HepG2 (cell line): ENCODE results near the gene ITGB1. TPM values are rescaled to one million over a fixed set of nuclear protein-coding genes. Genes with fewer than 3 reads are reported as not detected.

ENCODE experiments used
- ATF1 ChIP-seq: IDR thresholded peaks from 2 replicates; pipeline ENCODE4 v1.6.1; 2016; ENCODE audit warnings: mild to moderate bottlenecking, control low read depth
- BCLAF1 ChIP-seq: fragments of 450-650 bp; IDR thresholded peaks from 2 replicates; pipeline ENCODE4 v1.6.1; 2017; ENCODE audit warnings: mild to moderate bottlenecking
- CBX5 ChIP-seq: sonication (generic); formaldehyde crosslinking; IDR thresholded peaks from 2 replicates; pipeline ENCODE4 v1.4.0; 2020; ENCODE audit warnings: missing genetic modification reagents, borderline replicate concordance
- EED ChIP-seq: sonication (generic); formaldehyde crosslinking; IDR thresholded peaks from 2 replicates; pipeline ENCODE4 v1.5.0; 2020; ENCODE audit warnings: mild to moderate bottlenecking, missing genetic modification reagents
- HNF4G ChIP-seq, 2 experiments: sonication (generic) in 1 of 2; formaldehyde crosslinking in 1 of 2; IDR thresholded peaks; 2 replicates each; pipeline versions ENCODE4 v1.4.0 to v1.6.1; 2011 to 2020; ENCODE audit warnings: borderline replicate concordance in 2 of 2, low read depth in 2 of 2, mild to moderate bottlenecking in 2 of 2, low read length in 1 of 2, missing genetic modification reagents in 1 of 2, moderate library complexity in 1 of 2
- KAT7 ChIP-seq: IDR thresholded peaks from 2 replicates; pipeline ENCODE4 v1.6.1; 2018; ENCODE audit warnings: borderline replicate concordance, missing compliant biosample characterization
- MTA3 ChIP-seq: sonication (generic); formaldehyde crosslinking; IDR thresholded peaks from 2 replicates; pipeline ENCODE4 v1.4.0; 2020; ENCODE audit warnings: missing genetic modification reagents
- SP140L ChIP-seq: sonication (generic); formaldehyde crosslinking; IDR thresholded peaks from 2 replicates; pipeline ENCODE4 v1.4.0; 2020; ENCODE audit warnings: missing genetic modification reagents, borderline replicate concordance
- SRY ChIP-seq: sonication (generic); formaldehyde crosslinking; IDR thresholded peaks from 2 replicates; pipeline ENCODE4 v1.8.0; 2022; ENCODE audit warnings: mild to moderate bottlenecking, missing genetic modification reagents
- TBP ChIP-seq: sonication (generic); formaldehyde crosslinking; IDR thresholded peaks from 2 replicates; pipeline ENCODE4 v1.5.0; 2020; ENCODE audit warnings: missing genetic modification reagents
- TOPORS ChIP-seq: sonication (generic); formaldehyde crosslinking; IDR thresholded peaks from 2 replicates; pipeline ENCODE4 v1.8.0; 2023; ENCODE audit warnings: mild to moderate bottlenecking, missing genetic modification reagents
- XRCC5 ChIP-seq: fragments of 200-400 bp; formaldehyde crosslinking; optimal IDR thresholded peaks from 2 replicates; pipeline ENCODE3; 2017; ENCODE audit warnings: mild to moderate bottlenecking, low read length
- ZBTB42 ChIP-seq: sonication (generic); formaldehyde crosslinking; IDR thresholded peaks from 2 replicates; pipeline ENCODE4 v1.5.0; 2020; ENCODE audit warnings: mild to moderate bottlenecking, missing genetic modification reagents
- ZNF446 ChIP-seq: sonication (generic); formaldehyde crosslinking; IDR thresholded peaks from 2 replicates; pipeline ENCODE4 v1.5.0; 2020; ENCODE audit warnings: mild to moderate bottlenecking, missing genetic modification reagents
- ZNF512 ChIP-seq: sonication (generic); formaldehyde crosslinking; IDR thresholded peaks from 2 replicates; pipeline ENCODE4 v1.4.0; 2020; ENCODE audit warnings: mild to moderate bottlenecking, missing genetic modification reagents
- ZNF562 ChIP-seq: sonication (generic); formaldehyde crosslinking; IDR thresholded peaks from 2 replicates; pipeline ENCODE4 v1.8.0; 2022; ENCODE audit warnings: missing genetic modification reagents, borderline replicate concordance
- ZNF724P ChIP-seq: sonication (generic); formaldehyde crosslinking; IDR thresholded peaks from 2 replicates; pipeline ENCODE4 v1.8.0; 2022; ENCODE audit warnings: missing genetic modification reagents, borderline replicate concordance
- ZNF747 ChIP-seq: sonication (generic); formaldehyde crosslinking; IDR thresholded peaks from 2 replicates; pipeline ENCODE4 v1.8.1; 2023; ENCODE audit warnings: missing genetic modification reagents, mild to moderate bottlenecking, borderline replicate concordance
- ZNF775 ChIP-seq: sonication (generic); formaldehyde crosslinking; IDR thresholded peaks from 2 replicates; pipeline ENCODE4 v1.4.0; 2020; ENCODE audit warnings: missing genetic modification reagents, mild to moderate bottlenecking, moderate library complexity, borderline replicate concordance
- ZNF777 ChIP-seq: sonication (generic); formaldehyde crosslinking; IDR thresholded peaks from 2 replicates; pipeline ENCODE4 v1.4.0; 2020; ENCODE audit warnings: missing genetic modification reagents
- polyA plus RNA-seq, 8 experiments: library from polyadenylated mRNA; depleted of rRNA in 3 of 8; stranded (reverse) in 7 of 8; unstranded in 1 of 8; fragments of >200 nt; fragmentation: Illumina TruSeq in 4 of 8; extraction: Trizol in 4 of 8; gene quantifications; 2 replicates each; pipeline versions ENCODE4 v1.2.1 to v1.2.3, GENCODE V29; 2011 to 2016; ENCODE audit warnings: low read depth in 4 of 8, missing spikeins in 1 of 8, mixed read lengths in 1 of 8; ENCODE audit not compliant: insufficient read depth in 1 of 8
- total RNA-seq, 5 experiments: library from RNA; depleted of rRNA; stranded (reverse); fragments of >200 nt; fragmentation: Illumina TruSeq; extraction: Trizol; gene quantifications; 2 replicates each; pipeline ENCODE4 v1.2.3, GENCODE V29; 2016; ENCODE audit warnings: low read depth in 1 of 5
- TF ChIP-seq, protein P1 (sequence below): sonication (generic); IDR thresholded peaks from 2 replicates; pipeline ENCODE4 v1.6.1; 2016; ENCODE audit warnings: low read depth, borderline replicate concordance
- TF ChIP-seq, protein P2 (sequence below): sonication (generic); formaldehyde crosslinking; IDR thresholded peaks from 2 replicates; pipeline ENCODE4 v1.8.0; 2022; ENCODE audit warnings: missing genetic modification reagents, low read depth, mild to moderate bottlenecking, borderline replicate concordance

ITGB1 gene
- total and polyA plus RNA-seq, 2 of the 13 experiments (the other 11 are each of a cell fraction or from before 2014, with no cell fraction given): 190 to 204 TPM

DNA sequence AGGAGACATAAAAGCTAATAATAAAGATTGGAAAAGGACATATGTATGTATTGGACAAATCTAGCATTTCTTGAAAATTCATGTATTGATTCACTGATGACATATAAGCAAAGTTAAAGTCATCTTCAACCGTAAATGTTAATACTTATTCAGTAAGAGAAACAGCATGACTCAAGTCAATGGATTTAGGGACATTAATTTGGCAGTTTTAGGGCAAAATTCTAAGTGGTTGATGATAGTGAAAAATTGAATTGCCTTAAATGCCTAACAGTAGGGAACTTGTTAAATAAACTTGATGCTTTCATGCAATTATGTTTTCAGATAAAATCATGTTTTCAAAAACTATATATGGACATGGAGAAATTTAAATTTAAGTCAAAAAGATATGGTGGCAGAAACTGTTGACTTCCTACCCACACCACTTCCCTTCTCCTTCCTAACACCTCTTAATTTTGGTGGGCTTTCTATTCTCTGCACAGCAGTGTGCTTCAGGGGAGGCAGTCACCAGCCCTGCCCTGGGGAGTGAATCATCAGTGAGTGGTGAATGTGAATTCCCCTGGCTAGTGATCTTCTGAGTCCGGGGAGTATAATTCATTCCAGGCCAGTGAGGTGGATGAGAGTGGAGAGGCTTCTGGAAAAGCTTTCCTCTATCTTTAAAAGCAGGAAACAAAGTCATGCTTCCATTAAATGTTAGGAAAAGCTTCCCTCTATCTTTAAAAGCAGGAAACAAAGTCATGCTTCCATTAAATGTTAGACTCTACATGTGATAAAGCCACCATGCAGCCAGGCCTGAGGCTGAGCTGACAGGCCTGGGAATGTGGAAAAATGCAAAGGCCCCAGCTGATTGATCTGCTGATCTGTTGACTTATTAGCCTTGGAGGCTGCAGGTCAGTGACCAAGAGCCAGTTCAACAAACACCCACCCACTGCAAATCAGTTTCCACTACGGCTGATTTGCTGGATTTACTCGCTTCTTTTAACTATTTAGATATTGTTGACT is 25.2 kb upstream of the ITGB1 start (continued):
- TF ChIP-seq, protein P1, sequence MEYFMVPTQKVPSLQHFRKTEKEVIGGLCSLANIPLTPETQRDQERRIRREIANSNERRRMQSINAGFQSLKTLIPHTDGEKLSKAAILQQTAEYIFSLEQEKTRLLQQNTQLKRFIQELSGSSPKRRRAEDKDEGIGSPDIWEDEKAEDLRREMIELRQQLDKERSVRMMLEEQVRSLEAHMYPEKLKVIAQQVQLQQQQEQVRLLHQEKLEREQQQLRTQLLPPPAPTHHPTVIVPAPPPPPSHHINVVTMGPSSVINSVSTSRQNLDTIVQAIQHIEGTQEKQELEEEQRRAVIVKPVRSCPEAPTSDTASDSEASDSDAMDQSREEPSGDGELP: peak; percentile 98
- TF ChIP-seq KAT7: no peak
- TF ChIP-seq SRY: no peak
- TF ChIP-seq BCLAF1: no peak
- no peak for TF ChIP-seq TBP
- TF ChIP-seq TOPORS (CRISPR knock-in tag): no peak
- no peak for TF ChIP-seq ZNF562 (CRISPR knock-in tag)
- TF ChIP-seq ZNF724P (CRISPR knock-in tag): no peak
- no peak for TF ChIP-seq ZNF777 (CRISPR knock-in tag)
- TF ChIP-seq XRCC5: no peak
- TF ChIP-seq, protein P2, sequence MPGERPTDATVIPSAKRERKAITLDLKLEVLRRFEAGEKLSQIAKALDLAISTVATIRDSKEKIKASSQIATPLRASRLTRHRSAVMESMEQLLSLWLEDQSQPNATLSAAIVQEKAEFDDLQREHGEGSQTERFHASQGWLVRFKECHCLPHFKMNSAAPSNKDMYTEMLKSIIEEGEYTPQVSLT (CRISPR knock-in tag): no peak
- TF ChIP-seq MTA3 (CRISPR knock-in tag): no peak
- peak; percentile 39; the same call in 1 of the 2 replicates for TF ChIP-seq HNF4G (IDR thresholded peaks at IDR 0.05; ENCODE audit: borderline replicate concordance, low read depth, low read length)
- TF ChIP-seq HNF4G (CRISPR knock-in tag; IDR thresholded peaks at IDR 0.05; ENCODE audit: borderline replicate concordance, low read depth): no peak
- no peak for TF ChIP-seq CBX5 (CRISPR knock-in tag)
- TF ChIP-seq SP140L (CRISPR knock-in tag): no peak
- no peak for TF ChIP-seq EED (CRISPR knock-in tag)
- TF ChIP-seq ATF1 (CRISPR knock-in tag): no peak
- TF ChIP-seq ZNF512 (CRISPR knock-in tag): no peak
- no peak for TF ChIP-seq ZNF446 (CRISPR knock-in tag)
- TF ChIP-seq ZNF775 (CRISPR knock-in tag): no peak
- TF ChIP-seq ZNF747 (CRISPR knock-in tag): no peak
- no peak for TF ChIP-seq ZBTB42
